KMS-11 (cell line): ENCODE results near the gene GEMIN4.

Source experiments
- H2AFZ ChIP-seq: fragments of 200-600 bp; sonication (generic); 2 replicates; pipeline ENCODE4 v1.6.1; 2016; ENCODE audit warnings: antibody characterized with exemption, mixed run types, low read depth
- H3K27ac ChIP-seq: fragments of 200-600 bp; sonication (generic); 2 replicates; pipeline ENCODE4 v1.6.1; 2016; ENCODE audit warnings: mild to moderate bottlenecking, mixed run types
- H3K27me3 ChIP-seq: fragments of 200-600 bp; sonication (generic); 2 replicates; pipeline ENCODE4 v1.6.1; 2017; ENCODE audit warnings: mild to moderate bottlenecking, low read depth, mixed run types, moderate library complexity; ENCODE audit not compliant: insufficient read depth
- H3K36me3 ChIP-seq: fragments of 200-600 bp; sonication (generic); 2 replicates; pipeline ENCODE4 v1.6.1; 2017; ENCODE audit warnings: mild to moderate bottlenecking, mixed run types; ENCODE audit not compliant: insufficient read depth
- H3K4me1 ChIP-seq: fragments of 200-600 bp; sonication (generic); 2 replicates; pipeline ENCODE4 v1.6.1; 2016; ENCODE audit warnings: mild to moderate bottlenecking, low read depth, mixed run types; ENCODE audit not compliant: poor library complexity, severe bottlenecking
- H3K4me2 ChIP-seq: fragments of 200-600 bp; sonication (generic); 2 replicates; pipeline ENCODE4 v1.7.0; 2016; ENCODE audit warnings: mild to moderate bottlenecking, mixed run types
- H3K4me3 ChIP-seq: fragments of 200-600 bp; sonication (generic); IDR thresholded peaks from 2 replicates; pipeline ENCODE4 v1.6.1; 2017; ENCODE audit warnings: low read depth, low read length, mixed read lengths; ENCODE audit not compliant: insufficient read depth
- H3K79me2 ChIP-seq: fragments of 200-600 bp; sonication (generic); 2 replicates; pipeline ENCODE4 v1.6.1; 2016; ENCODE audit warnings: low read depth, mixed run types; ENCODE audit not compliant: insufficient read depth
- H3K9ac ChIP-seq: fragments of 200-600 bp; sonication (generic); 2 replicates; pipeline ENCODE4 v1.6.1; 2016; ENCODE audit warnings: mild to moderate bottlenecking, mixed run types
- H4K20me1 ChIP-seq: fragments of 200-600 bp; sonication (generic); 2 replicates; pipeline ENCODE4 v1.6.1; 2016; ENCODE audit warnings: mild to moderate bottlenecking, mixed run types; ENCODE audit not compliant: insufficient read depth
- CTCF ChIP-seq: fragments of 200-600 bp; sonication (generic); conservative IDR thresholded peaks from 2 replicates; pipeline ENCODE4 v1.6.1; 2017; ENCODE audit warnings: low read depth, mild to moderate bottlenecking, antibody characterized with exemption, low read length, moderate library complexity, mixed read lengths

GEMIN4 gene

GRCh38 chr17:752002-752619 is at the start of gene GEMIN4:
Gene GEMIN4 (minus strand): TSS chr17:752264. CDS start chr17:752142, 122 bp downstream.
- peaks cover 9% of the 10 kb centered on the region for H3K4me1 ChIP-seq
- H3K9ac ChIP-seq: peak within 1 kb of the TSS; percentile 93
- no peaks in the 10 kb centered on the region for H3K36me3 ChIP-seq
- H2AFZ ChIP-seq: peak within 1 kb of the TSS; percentile 89
- peak within 1 kb of the TSS; percentile 89 for H3K4me2 ChIP-seq
- H3K79me2 ChIP-seq: peaks cover 31% of the 10 kb centered on the region
- peak; percentile 57 for TF ChIP-seq CTCF
- no peaks in the 10 kb centered on the region for H4K20me1 ChIP-seq
- no peaks in the 10 kb centered on the region for H3K27me3 ChIP-seq
- peak within 1 kb of the TSS; percentile 64 for H3K27ac ChIP-seq
- H3K4me3 ChIP-seq: no peak within 1 kb of the TSS

- TF ChIP-seq CTCF: no peak
- Histone ChIP-seq H3K36me3 (no peaks in the 10 kb centered on the region), H2AFZ (no peak overlapping the region), H3K9ac (no peak overlapping the region), H3K4me1 (no peaks in the 10 kb centered on the region), H4K20me1 (no peaks in the 10 kb centered on the region), H3K27ac (no peak overlapping the region), H3K27me3 (peaks cover 18% of the 10 kb centered on the region; the same call in 1 of the 2 replicates), H3K4me3 (no peak overlapping the region), H3K79me2 (no peaks in the 10 kb centered on the region), H3K4me2 (no peak overlapping the region)
Observed at GRCh38 chr17:801660-802059, 49.6 kb upstream of the GEMIN4 start.

GRCh38 chr17:800446-801242 is 48.6 kb upstream of the GEMIN4 start:
- H3K27ac ChIP-seq: no peak overlapping the region
- H3K4me2 ChIP-seq: no peak overlapping the region
- H3K27me3 ChIP-seq: peaks cover 18% of the 10 kb centered on the region; the same call in 1 of the 2 replicates
- H3K79me2 ChIP-seq: no peaks in the 10 kb centered on the region
- no peaks in the 10 kb centered on the region for H3K36me3 ChIP-seq
- no peak overlapping the region for H3K4me3 ChIP-seq
- H3K9ac ChIP-seq: no peak overlapping the region
- TF ChIP-seq CTCF: no peak
- no peaks in the 10 kb centered on the region for H4K20me1 ChIP-seq
- H3K4me1 ChIP-seq: no peaks in the 10 kb centered on the region
- H2AFZ ChIP-seq: no peak overlapping the region

GRCh38 chr17:799261-799660 is 47.2 kb upstream of the GEMIN4 start:
- H4K20me1 ChIP-seq: no peaks in the 10 kb centered on the region
- peaks cover 15% of the 10 kb centered on the region; the same call in 1 of the 2 replicates for H3K27me3 ChIP-seq
- no peak for TF ChIP-seq CTCF
- H3K79me2 ChIP-seq: no peaks in the 10 kb centered on the region
- H3K4me3 ChIP-seq: no peak overlapping the region
- H3K4me2 ChIP-seq: no peak overlapping the region
- no peaks in the 10 kb centered on the region for H3K36me3 ChIP-seq
- no peak overlapping the region for H3K9ac ChIP-seq
- H3K27ac ChIP-seq: no peak overlapping the region
- no peak overlapping the region for H2AFZ ChIP-seq
- no peaks in the 10 kb centered on the region for H3K4me1 ChIP-seq
